ENCODE measurements around the gene GPRIN3.

DNA sequence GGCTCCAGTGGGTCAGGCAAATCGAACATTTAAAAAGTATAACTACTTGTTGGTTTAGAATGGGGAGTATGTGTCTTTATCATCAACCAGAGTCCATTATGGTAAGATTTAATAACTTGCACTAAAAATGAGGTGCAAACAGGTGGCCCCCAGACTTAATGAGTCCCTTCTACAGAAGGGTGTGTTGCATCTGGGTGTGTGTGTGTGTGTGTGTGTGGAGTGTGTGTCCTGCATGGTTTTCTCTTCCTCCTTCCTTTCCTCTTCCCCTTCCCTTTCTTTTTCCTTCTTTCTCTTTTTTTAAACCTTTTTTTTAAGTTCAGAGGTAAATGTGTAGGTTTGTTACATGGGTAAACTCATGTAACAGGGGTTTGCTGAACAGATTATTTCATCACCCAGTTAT, 53.7 kb downstream of the GPRIN3 start:
- TF ChIP-seq, protein P1, sequence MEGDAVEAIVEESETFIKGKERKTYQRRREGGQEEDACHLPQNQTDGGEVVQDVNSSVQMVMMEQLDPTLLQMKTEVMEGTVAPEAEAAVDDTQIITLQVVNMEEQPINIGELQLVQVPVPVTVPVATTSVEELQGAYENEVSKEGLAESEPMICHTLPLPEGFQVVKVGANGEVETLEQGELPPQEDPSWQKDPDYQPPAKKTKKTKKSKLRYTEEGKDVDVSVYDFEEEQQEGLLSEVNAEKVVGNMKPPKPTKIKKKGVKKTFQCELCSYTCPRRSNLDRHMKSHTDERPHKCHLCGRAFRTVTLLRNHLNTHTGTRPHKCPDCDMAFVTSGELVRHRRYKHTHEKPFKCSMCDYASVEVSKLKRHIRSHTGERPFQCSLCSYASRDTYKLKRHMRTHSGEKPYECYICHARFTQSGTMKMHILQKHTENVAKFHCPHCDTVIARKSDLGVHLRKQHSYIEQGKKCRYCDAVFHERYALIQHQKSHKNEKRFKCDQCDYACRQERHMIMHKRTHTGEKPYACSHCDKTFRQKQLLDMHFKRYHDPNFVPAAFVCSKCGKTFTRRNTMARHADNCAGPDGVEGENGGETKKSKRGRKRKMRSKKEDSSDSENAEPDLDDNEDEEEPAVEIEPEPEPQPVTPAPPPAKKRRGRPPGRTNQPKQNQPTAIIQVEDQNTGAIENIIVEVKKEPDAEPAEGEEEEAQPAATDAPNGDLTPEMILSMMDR (IDR thresholded peaks at IDR 0.05; ENCODE audit: extremely low read depth in 1 of 2, insufficient read depth in 1 of 2, low read depth in 1 of 2, low read length in 2 of 2), result no peak
- TF ChIP-seq POLR2AphosphoS5 (IDR thresholded peaks at IDR 0.05; ENCODE audit: insufficient read depth, low read depth, low read length) (no peak), JUN (IDR thresholded peaks at IDR 0.05; ENCODE audit: borderline replicate concordance, insufficient read depth, insufficient read length, low read depth) (no peak), POLR2A (IDR thresholded peaks at IDR 0.05; ENCODE audit: low read depth, low read length) (no peak), EZH2 (IDR thresholded peaks at IDR 0.05; ENCODE audit: borderline replicate concordance, low read depth, low read length, severe bottlenecking) (no peak), GATA2 (IDR thresholded peaks at IDR 0.05; ENCODE audit: insufficient read depth, insufficient read length, low read depth, low read length) (no peak), MYC (IDR thresholded peaks at IDR 0.05; ENCODE audit: low read depth, low read length) (no peak), FOS (IDR thresholded peaks at IDR 0.05; ENCODE audit: borderline replicate concordance, insufficient read depth, low read length) (no peak)
- TF ChIP-seq, protein P2, sequence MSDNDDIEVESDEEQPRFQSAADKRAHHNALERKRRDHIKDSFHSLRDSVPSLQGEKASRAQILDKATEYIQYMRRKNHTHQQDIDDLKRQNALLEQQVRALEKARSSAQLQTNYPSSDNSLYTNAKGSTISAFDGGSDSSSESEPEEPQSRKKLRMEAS (IDR thresholded peaks at IDR 0.05; ENCODE audit: insufficient read depth, insufficient read length), result no peak
